Measurements from ENCODE around the gene PPFIA2. TPM values are rescaled to one million over a fixed set of nuclear protein-coding genes. Genes with fewer than 3 reads are reported as not detected.

PPFIA2 gene
- total RNA-seq, 4 donors from 2014 or later, result 0.37 to 8.9 (median 0.55) TPM; not detected in 1

GRCh38 chr12:81573228-81573627, 185.9 kb downstream of the PPFIA2 start:
- Histone ChIP-seq H3K36me3 (no peaks in the 10 kb centered on the region), H3K4me1 (no peaks in the 10 kb centered on the region), H3K27me3 (no peaks in the 10 kb centered on the region), H3K4me3 (no peak overlapping the region), H3K27ac (no peak overlapping the region), H3K9me3 (no peaks in the 10 kb centered on the region)
- in situ Hi-C loops (cut with MboI; ENCODE audit: low pct_ligation_motif_present in 1 of 4, low pct_unique_long_range_greater_than_20kb in 1 of 4, low sequenced_read_pairs in 3 of 4), result no loop called here
- intact Hi-C loops (cut with DNase I; ENCODE audit: low total_unique reads), result no loop called here
- WGBS, 2 donors (ENCODE audit: low coverage in 1 of 2), result 62 to 64% methylated on average over 3 of the region's 3 CpGs
- no peak for DNase-seq
- TF ChIP-seq, protein P1, sequence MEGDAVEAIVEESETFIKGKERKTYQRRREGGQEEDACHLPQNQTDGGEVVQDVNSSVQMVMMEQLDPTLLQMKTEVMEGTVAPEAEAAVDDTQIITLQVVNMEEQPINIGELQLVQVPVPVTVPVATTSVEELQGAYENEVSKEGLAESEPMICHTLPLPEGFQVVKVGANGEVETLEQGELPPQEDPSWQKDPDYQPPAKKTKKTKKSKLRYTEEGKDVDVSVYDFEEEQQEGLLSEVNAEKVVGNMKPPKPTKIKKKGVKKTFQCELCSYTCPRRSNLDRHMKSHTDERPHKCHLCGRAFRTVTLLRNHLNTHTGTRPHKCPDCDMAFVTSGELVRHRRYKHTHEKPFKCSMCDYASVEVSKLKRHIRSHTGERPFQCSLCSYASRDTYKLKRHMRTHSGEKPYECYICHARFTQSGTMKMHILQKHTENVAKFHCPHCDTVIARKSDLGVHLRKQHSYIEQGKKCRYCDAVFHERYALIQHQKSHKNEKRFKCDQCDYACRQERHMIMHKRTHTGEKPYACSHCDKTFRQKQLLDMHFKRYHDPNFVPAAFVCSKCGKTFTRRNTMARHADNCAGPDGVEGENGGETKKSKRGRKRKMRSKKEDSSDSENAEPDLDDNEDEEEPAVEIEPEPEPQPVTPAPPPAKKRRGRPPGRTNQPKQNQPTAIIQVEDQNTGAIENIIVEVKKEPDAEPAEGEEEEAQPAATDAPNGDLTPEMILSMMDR (IDR thresholded peaks at IDR 0.05), result no peak
- TF ChIP-seq POLR2AphosphoS5 (IDR thresholded peaks at IDR 0.05) (no peak), POLR2A (IDR thresholded peaks at IDR 0.05) (no peak), EP300 (IDR thresholded peaks at IDR 0.05; ENCODE audit: low read depth) (no peak)

DNA sequence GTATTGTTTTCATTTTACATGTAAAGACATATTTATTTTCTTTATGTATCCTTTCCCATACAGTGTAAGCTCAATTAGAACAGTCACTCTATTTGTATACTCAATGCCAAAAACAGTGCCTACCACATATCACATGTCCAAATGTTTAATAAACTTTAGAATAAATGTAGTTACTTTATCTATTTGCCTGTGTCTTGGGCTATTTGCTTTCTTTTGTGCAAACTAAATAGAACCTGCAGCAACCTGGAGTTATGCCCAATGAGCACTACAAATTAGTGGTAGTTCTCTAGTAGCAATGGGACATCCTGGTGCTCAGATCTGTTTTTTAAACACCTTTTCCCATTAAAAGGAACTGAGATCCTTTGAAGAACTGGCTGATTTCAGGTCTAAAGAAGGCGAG, 186.7 kb downstream of the PPFIA2 start:
- no peaks in the 10 kb centered on the region for H3K4me1 ChIP-seq
- H3K4me3 ChIP-seq, result no peak overlapping the region
- H3K27me3 ChIP-seq, result no peaks in the 10 kb centered on the region
- no peaks in the 10 kb centered on the region for H3K36me3 ChIP-seq
- DNase-seq, result no peak
- H3K9me3 ChIP-seq, result no peaks in the 10 kb centered on the region
- in situ Hi-C loops (cut with MboI; ENCODE audit: low pct_ligation_motif_present in 1 of 4, low pct_unique_long_range_greater_than_20kb in 1 of 4, low sequenced_read_pairs in 3 of 4) (no loop called here), intact Hi-C loops (cut with DNase I; ENCODE audit: low total_unique reads) (no loop called here)
- H3K27ac ChIP-seq, result no peak overlapping the region
- TF ChIP-seq EP300 (IDR thresholded peaks at IDR 0.05; ENCODE audit: low read depth) (no peak), POLR2AphosphoS5 (IDR thresholded peaks at IDR 0.05) (no peak), POLR2A (IDR thresholded peaks at IDR 0.05) (no peak)
- TF ChIP-seq, protein P1 (IDR thresholded peaks at IDR 0.05), result no peak
- WGBS, 2 donors (ENCODE audit: low coverage in 1 of 2), result 36% methylated on average over 1 of the region's 1 CpG; no CpG with 5 or more reads in 1 of the 2 donors

- in situ Hi-C loops (cut with MboI; ENCODE audit: low pct_ligation_motif_present in 1 of 4, low pct_unique_long_range_greater_than_20kb in 1 of 4, low sequenced_read_pairs in 3 of 4) (no loop called here), intact Hi-C loops (cut with DNase I; ENCODE audit: low total_unique reads) (no loop called here)
- no peak for DNase-seq
- Histone ChIP-seq H3K27ac (no peak overlapping the region), H3K4me1 (no peaks in the 10 kb centered on the region), H3K9me3 (no peaks in the 10 kb centered on the region), H3K27me3 (no peaks in the 10 kb centered on the region), H3K4me3 (no peak overlapping the region), H3K36me3 (no peaks in the 10 kb centered on the region)
- TF ChIP-seq POLR2A (IDR thresholded peaks at IDR 0.05) (no peak), EP300 (IDR thresholded peaks at IDR 0.05; ENCODE audit: low read depth) (no peak), POLR2AphosphoS5 (IDR thresholded peaks at IDR 0.05) (no peak)
- TF ChIP-seq, protein P1 (IDR thresholded peaks at IDR 0.05), result no peak
- 70 to 84% methylated on average over 2 of the region's 2 CpGs for WGBS, 2 donors (ENCODE audit: low coverage in 1 of 2)
These were observed 188.9 kb downstream of the PPFIA2 start for GRCh38 chr12:81570234-81570633.

GRCh38 chr12:81564237-81564636, 194.9 kb downstream of the PPFIA2 start:
- Histone ChIP-seq H3K27me3 (no peaks in the 10 kb centered on the region), H3K27ac (no peak overlapping the region), H3K36me3 (no peaks in the 10 kb centered on the region), H3K9me3 (no peaks in the 10 kb centered on the region), H3K4me3 (no peak overlapping the region), H3K4me1 (no peaks in the 10 kb centered on the region)
- in situ Hi-C loops (cut with MboI; ENCODE audit: low pct_ligation_motif_present in 1 of 4, low pct_unique_long_range_greater_than_20kb in 1 of 4, low sequenced_read_pairs in 3 of 4), result no loop called here
- WGBS, 2 donors (ENCODE audit: low coverage in 1 of 2), result 78 to 86% methylated on average over 1 to 2 of the region's 2 CpGs
- intact Hi-C loops (cut with DNase I; ENCODE audit: low total_unique reads), result no loop called here
- no peak for TF ChIP-seq POLR2AphosphoS5 (IDR thresholded peaks at IDR 0.05)
- TF ChIP-seq EP300 (IDR thresholded peaks at IDR 0.05; ENCODE audit: low read depth), result no peak
- TF ChIP-seq POLR2A (IDR thresholded peaks at IDR 0.05), result no peak
- TF ChIP-seq, protein P1 (IDR thresholded peaks at IDR 0.05), result no peak
- no peak for DNase-seq
